ENCODE measurements around the gene NUMB.

Gene NUMB

GRCh38 chr14:73289729-73290128, 168.6 kb downstream of the NUMB start:
- no peak for DNase-seq (ENCODE audit: low spot score)

- DNase-seq (ENCODE audit: low spot score) = no peak
Measured at GRCh38 chr14:73289308-73289707, 169.0 kb downstream of the NUMB start.

- no peak for DNase-seq (ENCODE audit: low spot score)
Measured at GRCh38 chr14:73287071-73287470, 171.3 kb downstream of the NUMB start.

GRCh38 chr14:73286598-73286997, 171.7 kb downstream of the NUMB start:
- DNase-seq (ENCODE audit: low spot score) = no peak

- DNase-seq (ENCODE audit: low spot score) = no peak
Measured at GRCh38 chr14:73285979-73286378, 172.4 kb downstream of the NUMB start.

GRCh38 chr14:73283608-73284379, 174.6 kb downstream of the NUMB start:
- no peak for DNase-seq (ENCODE audit: low spot score)

- no peak for DNase-seq (ENCODE audit: low spot score)
Measured at GRCh38 chr14:73280903-73281302, 177.4 kb downstream of the NUMB start.

GRCh38 chr14:73277376-73277775, 181.0 kb downstream of the NUMB start:
- DNase-seq (ENCODE audit: low spot score) = no peak

GRCh38 chr14:73276836-73277235, 181.5 kb downstream of the NUMB start:
- DNase-seq (ENCODE audit: low spot score) = no peak

GRCh38 chr14:73273799-73274198, 184.5 kb downstream of the NUMB start:
- no peak for DNase-seq (ENCODE audit: low spot score)

GRCh38 chr14:73272393-73272792, 186.0 kb downstream of the NUMB start:
- no peak for DNase-seq (ENCODE audit: low spot score)

- DNase-seq (ENCODE audit: low spot score) = no peak
Measured at GRCh38 chr14:73269729-73270531, 188.4 kb downstream of the NUMB start.

GRCh38 chr14:73267474-73267873, 190.9 kb downstream of the NUMB start:
- DNase-seq (ENCODE audit: low spot score) = no peak

- DNase-seq (ENCODE audit: low spot score) = no peak
Measured at GRCh38 chr14:73266317-73266716, 192.0 kb downstream of the NUMB start.

GRCh38 chr14:73265721-73266046, 192.7 kb downstream of the NUMB start:
- no peak for DNase-seq (ENCODE audit: low spot score)

- DNase-seq (ENCODE audit: low spot score) = no peak
Measured at GRCh38 chr14:73264885-73265720, 193.2 kb downstream of the NUMB start.

- no peak for DNase-seq (ENCODE audit: low spot score)
Measured at GRCh38 chr14:73264080-73264884, 194.1 kb downstream of the NUMB start.

- DNase-seq (ENCODE audit: low spot score) = no peak
Measured at GRCh38 chr14:73263606-73264005, 194.7 kb downstream of the NUMB start.

- no peak for DNase-seq (ENCODE audit: low spot score)
Measured at GRCh38 chr14:73262427-73263183, 195.7 kb downstream of the NUMB start.

GRCh38 chr14:73261520-73262426, 196.6 kb downstream of the NUMB start:
- DNase-seq (ENCODE audit: low spot score) = no peak
